SKM-1 treated with dmso at 0.1 percent for 144 hours (cell line): ENCODE results near the gene PHEX.

ENCODE experiments used
- DNase-seq: peaks from one replicate; lab custom pipeline; 2025; ENCODE audit not compliant: unreplicated experiment; lab: John Stamatoyannopoulos, UW

Gene PHEX

DNA sequence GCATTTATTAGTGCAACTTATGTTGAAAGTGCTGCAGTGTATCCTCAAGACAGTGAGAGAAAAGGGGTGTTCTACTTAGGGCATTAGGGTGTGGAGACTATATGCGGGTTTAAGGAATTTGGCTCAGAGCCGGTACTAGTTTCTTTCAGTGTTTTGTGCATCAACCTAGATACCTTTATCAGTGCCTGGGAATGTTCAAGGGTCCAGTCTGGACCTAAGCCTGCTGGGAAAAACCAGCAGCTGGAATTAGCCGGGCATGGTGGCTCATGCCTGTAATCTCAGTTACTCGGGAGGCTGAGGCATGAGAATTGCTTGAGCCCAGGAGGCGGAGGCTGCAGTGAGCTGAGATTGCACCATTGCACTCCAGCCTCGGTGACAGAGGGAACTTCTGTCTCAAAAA lies 7.4 kb downstream of the PHEX start:
- DNase-seq, result no peak

DNA sequence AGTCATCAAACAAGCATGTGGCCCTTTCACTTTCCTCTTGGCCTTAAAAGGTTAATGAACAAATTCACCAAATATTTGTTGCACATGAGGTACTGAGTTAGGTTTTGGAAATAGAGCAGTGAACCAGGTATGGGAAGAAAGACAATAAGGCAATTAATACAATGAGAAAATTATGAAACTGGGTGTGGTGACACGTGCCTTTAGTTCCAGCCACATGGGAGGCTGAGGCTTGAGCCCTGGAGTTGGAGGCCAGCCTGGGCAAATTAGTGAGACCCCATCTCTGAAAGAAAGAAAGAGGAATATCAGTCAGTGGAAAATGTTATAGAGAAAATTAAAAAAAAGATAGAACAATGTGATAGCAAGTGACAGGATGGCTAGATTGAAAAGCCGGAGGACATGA lies 8.1 kb downstream of the PHEX start:
- no peak for DNase-seq

DNA sequence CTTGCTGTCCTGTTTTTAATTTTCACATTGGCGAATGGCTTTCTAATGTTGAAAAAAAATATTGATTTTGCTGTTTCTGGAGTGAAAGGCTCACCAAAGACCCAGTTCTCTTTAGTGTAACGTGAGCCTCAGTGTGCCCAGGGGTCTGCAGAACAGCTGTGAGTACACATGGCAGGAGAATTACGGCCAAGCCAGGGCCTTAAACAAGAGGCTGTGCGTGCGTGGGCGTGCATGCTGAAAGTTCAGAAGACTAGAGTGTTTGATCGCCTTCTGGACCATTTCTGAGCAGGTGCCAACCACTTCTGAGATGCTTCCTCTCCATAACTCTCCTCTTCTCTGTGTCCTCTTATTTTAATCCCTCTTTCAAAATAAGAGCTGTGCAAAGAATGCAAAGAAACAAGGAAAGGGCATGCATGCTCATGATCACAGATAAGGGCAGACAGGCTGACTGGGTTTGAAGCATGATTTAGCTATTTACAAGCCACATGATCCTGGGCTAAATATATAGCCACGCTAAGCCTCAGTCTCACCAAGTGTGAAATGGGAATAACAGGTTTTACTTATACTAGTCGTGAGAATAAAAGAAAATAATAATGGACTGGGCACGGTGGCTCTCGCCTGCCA lies 9.9 kb downstream of the PHEX start:
- no peak for DNase-seq

DNA sequence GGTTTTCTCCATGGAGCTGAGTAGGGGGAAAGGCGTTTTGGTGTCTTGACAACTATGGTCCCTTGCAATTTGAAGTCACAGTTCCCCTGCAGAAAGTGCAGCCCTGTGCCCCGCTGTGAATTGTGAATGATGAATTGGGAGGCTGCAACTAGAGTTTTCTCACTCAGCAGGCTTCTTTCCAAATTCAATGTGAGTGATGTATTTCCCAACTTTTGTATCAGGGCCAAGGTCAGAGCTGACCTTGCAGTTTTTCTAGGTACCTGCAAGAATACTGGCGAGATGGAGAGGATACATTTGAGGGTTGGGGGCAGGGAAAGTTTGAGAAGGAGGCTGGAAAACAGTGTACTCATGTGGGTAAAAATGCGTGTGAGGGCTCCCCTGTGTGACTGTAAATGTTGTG lies 11.7 kb downstream of the PHEX start:
- no peak for DNase-seq

DNA sequence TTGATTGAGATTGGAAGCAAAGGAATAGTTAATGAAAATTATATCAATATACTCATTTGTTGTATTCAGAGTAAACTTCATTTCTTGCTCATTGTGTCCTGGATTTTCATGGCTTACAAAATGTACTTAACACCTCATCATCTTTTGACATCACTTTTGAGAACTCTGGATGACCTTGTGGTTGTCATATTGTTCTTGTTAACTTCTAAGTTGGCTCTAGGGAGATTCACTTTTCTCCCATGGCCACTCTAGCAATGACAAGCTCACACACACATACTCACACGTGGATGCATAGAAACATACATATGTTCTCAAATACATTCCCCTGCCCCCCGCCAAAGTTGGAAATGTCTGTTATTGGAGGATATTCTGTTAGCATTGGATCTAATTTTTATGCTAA lies 15.3 kb downstream of the PHEX start:
- no peak for DNase-seq

DNA sequence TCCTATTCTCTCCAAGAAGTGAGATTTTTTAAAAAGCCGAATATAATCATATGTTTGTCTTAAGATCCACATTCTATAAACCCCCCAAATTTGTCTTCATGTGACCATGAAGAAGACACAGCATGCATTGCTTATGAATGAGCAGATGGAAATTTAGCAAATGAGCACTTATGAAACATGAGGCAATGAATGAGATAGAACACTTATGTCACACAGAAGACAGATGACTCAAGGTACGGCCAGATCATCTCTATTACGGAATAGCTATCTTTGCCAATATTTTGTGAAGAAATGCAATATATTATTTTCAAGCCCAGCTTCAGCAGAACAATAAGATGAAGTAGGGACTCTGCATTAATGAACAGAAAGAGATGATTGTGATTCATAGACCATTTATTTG lies 21.4 kb downstream of the PHEX start:
- DNase-seq, result no peak

DNA sequence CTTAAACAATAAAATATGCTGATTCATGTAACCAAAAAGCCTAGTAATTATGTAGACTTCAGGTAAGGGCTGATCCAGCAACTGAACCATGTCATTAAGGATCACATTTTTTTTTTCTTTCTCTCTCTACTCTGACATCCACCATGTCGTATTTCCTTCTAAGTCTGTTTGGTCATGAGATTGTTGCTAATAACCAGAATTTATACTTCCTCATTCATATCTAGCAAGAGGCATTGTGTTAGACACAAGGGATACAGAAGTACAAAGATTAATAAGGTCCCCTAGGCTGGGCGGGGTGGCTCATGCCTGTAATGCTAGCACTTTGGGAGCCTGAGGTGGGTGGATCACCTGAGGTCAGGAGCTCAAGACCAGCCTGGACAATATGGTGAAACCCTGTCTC lies 24.1 kb downstream of the PHEX start:
- DNase-seq, result no peak

DNA sequence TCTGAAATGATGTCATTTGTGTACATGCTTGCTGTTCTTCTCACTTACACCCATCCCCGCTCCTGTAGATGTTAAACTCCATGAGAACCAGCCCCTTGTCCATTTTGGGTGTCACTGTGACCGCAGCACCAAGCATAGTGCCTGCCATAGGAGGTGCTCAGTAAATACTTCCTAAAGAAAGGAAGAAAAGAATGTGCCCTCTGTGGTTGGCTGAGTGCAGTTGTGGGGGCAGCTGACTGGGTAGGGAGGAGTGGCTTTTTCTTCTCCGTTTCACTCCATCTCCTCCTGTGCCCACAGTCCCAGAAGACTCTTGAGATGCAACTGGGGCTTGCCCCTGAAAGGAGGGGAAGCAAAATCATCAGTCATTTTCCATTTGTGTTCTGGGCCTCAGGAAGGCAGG lies 25.5 kb downstream of the PHEX start:
- no peak for DNase-seq

DNA sequence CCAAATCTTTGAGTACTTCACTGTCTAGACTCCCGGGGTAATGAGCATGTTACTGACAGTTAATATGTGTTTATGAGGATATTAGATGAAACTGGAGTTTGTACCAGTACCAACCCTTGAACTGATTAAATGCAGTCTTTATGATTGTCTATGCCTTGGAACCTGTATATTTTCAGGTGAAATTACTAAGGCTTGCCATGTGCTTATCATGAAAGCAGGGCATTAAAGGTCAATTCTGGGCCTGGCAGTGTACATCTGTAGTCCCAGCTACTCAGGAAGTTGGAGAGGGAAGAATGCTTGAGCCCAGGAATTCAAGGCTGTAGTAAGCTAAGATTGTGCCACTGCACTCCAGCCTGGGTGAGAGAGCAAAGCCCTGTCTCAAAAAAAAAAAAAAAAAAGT lies 27.6 kb downstream of the PHEX start:
- no peak for DNase-seq

DNA sequence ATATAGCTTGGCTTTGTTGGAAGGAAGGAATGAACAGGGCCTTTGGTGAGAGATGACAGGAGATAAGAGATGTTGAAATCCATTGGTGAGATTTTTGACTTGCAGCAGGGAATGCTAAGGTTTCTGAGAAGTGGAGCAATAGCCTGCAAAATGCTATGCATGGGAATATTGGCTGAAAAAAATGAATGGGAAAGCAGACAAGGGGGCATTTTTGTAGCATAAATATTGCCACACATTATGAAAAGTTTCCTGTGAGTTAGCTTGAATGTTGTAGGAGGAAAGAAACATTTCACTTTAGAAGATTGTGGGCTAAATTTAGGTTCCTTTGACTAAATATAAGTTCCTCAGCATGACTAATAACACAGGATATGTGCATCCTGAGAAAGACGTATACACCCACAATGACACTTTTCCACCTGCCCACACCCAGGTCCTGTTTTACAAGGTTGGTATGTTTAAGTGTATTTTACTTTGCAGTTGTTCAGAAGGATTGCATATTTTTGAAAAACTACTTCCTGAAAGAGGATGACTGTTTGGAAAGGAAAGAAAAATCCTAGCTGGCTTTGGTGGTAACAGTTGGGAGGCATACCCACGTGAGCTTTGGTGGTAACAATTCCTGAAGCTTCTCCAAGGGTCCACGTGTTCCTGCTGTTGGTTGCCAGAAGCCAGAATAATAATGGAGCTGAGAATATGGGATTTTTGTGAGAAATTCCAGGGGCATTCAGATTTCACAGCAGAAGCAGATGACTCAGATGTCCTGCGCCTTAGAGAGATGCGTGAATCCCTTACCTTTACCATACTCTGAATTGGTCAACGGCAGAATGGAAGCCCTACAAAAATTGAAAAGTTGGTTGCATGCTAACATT lies 28.5 kb downstream of the PHEX start:
- DNase-seq, result no peak

DNA sequence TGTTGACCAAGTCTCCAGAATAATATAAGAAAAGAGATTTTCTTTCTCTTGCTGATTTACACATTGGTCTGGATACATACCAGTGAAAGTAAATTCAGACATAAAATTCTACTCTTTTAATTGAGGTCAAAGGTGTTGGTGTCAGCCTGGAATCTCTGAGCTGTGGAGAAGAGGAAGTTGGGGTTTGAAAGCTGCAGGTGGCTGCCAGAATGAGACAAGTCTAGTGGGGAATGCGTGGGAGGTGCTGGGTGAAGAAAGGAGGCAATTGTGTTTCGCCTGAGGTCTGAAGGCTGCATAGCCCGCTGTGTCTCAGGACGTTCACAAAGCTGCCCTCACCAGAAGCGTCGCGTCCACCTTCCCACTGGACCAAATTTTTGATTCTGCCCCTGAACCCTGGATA lies 31.2 kb downstream of the PHEX start:
- DNase-seq, result peak; percentile 43

DNA sequence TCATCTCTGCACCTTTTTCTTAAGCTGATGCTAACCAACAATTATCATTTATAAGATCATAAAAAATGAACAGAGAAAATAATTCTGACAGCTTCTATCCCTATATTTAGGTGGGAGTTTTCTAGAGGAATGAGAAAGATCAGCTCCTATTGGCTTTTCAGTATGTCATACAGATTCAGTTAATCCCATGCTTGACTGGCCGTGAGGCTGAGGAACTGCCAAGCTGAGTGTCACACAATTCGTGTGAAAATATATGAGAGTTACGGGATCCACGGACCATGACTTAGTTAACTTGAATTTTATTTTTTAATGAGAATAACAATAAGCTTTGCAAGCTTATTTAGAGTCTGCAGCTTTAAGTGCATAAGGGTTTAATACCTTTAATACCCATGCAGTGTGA lies 37.5 kb downstream of the PHEX start:
- no peak for DNase-seq

DNA sequence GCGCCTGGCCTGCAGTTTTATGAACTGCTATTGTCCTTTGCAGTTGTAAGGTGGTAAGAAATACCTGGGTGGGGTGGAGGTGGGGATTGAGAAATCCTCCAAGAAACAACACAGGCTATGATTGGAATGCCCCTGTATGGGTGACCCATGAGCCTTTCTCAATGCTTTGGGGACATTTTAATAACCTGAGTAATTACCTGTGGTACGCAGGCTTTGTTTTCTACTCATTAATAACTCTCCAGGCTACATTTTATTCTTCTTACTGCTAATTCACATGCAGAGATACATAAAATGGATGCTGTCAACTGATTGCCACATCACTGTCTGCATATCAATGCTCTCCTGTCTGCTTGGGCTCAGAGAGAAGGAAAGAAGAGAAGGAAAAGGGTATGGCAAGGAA lies 41.8 kb downstream of the PHEX start:
- DNase-seq, result no peak

DNA sequence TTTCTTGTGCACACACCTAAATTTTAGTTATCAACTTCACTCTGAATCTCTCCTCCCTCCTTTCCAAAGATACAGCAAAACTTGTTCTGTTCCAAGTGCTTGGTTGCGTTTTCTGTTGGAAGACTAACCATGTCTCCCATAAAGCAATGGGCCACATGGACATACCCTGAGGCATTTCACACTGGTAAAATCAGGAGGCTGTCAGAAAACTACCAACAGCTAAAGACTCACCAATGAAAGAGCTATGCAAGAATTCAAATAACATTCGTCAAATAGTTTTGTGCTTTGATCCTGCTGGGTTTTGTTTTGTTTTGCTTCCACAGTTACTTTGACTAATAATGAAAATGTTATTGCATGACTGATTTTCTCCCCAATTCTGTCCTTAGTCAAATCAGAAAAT lies 46.0 kb downstream of the PHEX start:
- DNase-seq, result no peak

DNA sequence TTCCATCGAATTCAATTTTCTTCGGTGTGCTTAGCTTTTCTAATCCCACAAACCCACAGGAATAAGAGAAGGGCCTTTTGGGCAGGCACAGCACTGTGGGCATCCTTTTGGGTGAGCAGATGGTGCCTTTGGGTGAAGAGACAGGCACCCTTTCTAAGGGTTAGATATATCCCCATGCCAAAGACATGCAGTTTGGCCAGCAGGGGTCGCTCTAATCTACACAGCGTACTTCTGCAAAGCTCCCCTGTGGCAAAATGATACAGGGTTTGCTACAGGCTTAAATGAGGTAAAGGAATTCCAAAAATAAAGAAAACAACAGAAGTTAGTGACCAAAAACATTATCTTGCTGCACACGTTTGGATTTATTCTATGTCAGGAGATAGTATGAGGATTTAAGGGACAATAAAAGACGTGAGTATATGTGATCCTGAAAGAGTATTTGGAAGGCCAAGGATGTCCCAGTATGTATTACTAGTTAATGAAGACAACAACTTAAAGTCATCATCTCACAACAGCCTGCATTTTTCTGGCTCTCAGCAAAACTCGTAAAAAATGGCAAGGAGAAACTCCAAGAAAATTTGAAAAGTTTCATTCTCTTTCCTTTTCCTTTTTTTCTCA lies 49.5 kb downstream of the PHEX start:
- DNase-seq, result peak; percentile 6

DNA sequence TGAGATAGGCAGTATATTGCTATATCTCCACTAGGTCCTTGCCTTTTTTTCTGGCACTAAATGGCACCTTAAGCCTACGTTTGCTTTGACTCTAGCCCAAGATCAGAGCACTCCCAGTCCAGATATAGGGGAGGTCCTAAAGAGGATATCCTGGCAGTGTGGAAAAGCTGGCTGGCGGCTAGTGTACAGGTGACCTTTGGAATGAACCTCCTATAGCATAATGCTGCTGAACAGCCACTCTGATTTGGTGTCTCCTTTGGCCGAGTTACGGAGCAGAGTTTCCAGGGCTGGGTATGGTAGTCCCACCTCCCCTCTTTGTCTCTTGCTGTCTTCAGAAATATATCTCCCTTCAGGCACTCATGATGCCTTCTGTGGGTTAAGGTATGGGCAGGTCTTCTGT lies 53.9 kb downstream of the PHEX start:
- no peak for DNase-seq

DNA sequence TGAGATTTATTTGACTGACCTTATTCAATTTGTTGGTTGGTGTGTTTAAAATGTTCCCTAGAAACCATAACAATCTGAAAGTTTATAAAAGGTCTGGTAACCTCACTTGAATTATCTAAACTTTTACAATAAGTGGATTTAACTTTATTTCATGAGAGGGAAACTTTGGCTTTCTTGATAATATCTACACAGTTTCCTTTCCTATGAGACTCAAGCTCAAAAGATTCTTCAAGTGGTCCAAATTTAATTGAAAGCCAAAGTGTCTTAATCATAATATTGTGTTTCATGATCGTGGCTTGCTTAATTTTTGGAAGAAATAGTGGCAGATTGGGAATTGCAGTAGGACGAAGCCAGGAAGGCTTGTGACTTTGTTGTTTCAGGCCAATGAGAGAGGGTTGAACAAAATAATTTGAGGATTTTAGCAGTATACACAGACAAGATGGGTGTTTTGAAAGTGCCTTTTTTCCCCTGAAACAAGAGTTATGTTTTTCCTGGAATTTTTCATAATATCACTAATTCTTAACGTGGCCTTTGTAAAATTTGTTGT lies 55.0 kb downstream of the PHEX start:
- DNase-seq, result no peak

DNA sequence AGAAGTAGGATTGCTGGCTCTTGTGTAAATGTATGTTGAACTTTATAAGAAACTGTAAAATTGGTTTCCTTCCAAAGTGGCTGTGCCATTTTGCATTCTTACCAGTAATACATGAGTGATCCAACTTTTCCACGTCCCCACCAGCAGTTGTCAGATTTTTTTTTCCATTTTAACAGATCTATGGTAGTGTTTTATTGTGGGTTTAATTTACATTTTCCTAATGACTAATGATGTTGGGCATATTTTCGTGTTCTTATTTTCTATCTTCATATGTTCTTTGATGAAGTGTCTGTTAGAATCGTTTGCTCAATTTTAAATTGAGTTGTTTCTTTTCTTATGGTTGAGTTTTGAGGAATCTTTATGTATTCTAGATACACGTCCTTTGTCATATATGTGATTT lies 56.2 kb downstream of the PHEX start:
- no peak for DNase-seq

DNA sequence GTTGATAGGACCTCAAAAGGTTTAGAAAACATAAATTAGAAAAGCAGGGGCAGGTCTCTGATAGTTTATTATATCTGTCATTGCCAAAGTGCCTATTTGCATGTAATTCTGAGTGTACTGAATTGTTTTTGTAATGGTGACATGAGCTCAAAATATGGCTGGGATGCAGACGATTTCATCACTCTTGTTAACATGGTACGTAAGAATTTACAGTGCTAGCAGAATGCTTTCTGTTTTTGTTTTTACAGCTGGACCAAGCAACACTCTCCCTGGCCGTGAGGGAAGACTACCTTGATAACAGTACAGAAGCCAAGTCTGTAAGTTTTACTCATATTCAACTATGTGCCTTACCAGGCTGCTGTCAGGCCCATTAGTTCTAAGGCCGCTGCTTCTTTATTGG lies 58.1 kb downstream of the PHEX start:
- DNase-seq, result no peak

DNA sequence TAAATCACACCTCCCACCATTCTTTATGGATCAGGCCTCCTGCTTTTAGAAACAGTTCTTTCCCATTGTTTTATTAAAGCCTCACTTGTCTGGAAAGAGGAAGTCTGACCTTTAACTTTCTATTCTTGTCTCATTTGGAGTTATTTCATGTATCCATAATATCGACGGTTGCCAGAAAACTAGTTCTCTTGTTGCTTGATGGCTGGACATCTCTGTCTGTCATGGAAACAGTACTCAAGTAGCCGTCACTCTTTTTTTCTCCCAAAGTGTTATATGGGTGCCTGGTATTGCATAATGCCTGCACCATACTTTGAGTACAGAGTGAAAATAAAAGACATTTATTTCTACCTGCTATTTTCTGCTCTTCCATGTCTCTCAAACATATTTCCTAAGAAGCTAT lies 61.4 kb downstream of the PHEX start:
- no peak for DNase-seq

DNA sequence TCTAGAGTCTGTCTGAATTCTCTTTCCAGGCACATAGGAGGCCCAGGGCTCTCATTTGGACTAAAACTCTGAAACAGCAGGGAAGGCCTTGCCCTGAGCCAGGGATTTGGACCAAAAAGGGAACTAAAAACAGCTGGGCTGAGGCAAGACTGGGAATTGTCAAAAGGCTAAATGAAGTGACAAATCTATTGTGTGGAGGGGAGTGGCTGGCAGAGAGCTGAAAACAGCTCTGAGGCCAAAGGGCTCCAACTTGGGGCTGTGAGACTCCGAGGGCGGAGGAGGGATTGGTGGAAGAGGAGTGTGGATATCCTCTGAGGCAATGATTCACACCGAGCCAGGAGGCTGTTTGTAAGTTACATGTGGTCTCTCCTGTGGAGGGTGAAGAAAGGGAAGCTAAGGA lies 63.2 kb downstream of the PHEX start:
- DNase-seq, result no peak

DNA sequence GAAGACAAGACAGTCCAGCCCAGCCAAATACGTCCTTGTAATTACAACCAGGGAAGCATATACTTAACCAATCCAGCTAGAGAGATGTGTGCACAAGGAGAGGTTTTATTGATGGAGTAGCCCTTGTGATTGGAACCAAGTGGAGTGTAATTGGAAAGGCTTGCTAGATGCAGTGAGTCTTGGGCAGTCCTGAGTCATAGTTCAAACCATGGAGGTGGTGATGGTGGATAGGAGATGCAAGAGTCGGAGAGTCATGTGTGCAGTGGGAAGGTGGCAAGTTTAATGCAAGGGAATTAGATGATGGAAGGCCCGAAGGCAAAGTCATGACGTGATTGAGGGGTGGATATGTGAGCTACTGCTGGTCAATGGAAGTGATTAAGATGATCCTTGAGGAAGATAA lies 63.7 kb downstream of the PHEX start:
- DNase-seq, result no peak
